IMR-90 (cell line): ENCODE results near the gene CD81. TPM values are rescaled to one million over a fixed set of nuclear protein-coding genes. Genes with fewer than 3 reads are reported as not detected.

Source experiments
- ATAC-seq: fragments of 200-7000 bp; cut with Tn5 transposase; 2 replicates; pipeline ENCODE4 v1.9.1; 2020; ENCODE audit warnings: low read depth, mild to moderate bottlenecking, moderate library complexity
- BruUV-seq: library from RNA; stranded (reverse); fragments of 400-500 nt; replicated peaks from 2 replicates; lab custom pipeline; 2021; lab: Mats Ljungman, UMichigan
- CTCF ChIA-PET: fragments of 300-600 bp; formaldehyde crosslinking; extraction: SDS; loops from one replicate; lab custom pipeline; 2021; ENCODE audit warnings: antibody characterized with exemption; lab: Yijun Ruan, JAX
- POLR2A ChIA-PET: fragments of 300-600 bp; sonication (Branson Sonifier 250); formaldehyde crosslinking; loops from one replicate; lab custom pipeline; 2022; ENCODE audit warnings: antibody characterized with exemption; ENCODE audit not compliant: unreplicated experiment; lab: Charles Lee
- DNase-seq: peaks from one replicate; pipeline ENCODE4 v3.0.0; 2013
- H2AFZ ChIP-seq: replicated peaks from 2 replicates; pipeline ENCODE3; 2013; ENCODE audit warnings: low read length, mild to moderate bottlenecking; ENCODE audit not compliant: poor library complexity
- H2AK5ac ChIP-seq: 2 replicates; pipeline ENCODE4 v1.6.1; 2013; ENCODE audit warnings: low read depth, low read length, inconsistent platforms
- H2AK9ac ChIP-seq: replicated peaks from 2 replicates; pipeline ENCODE3; 2013; ENCODE audit warnings: mild to moderate bottlenecking, low read depth, low read length, moderate library complexity; ENCODE audit not compliant: poor library complexity
- H2BK120ac ChIP-seq: 2 replicates; pipeline ENCODE4 v1.6.1; 2013; ENCODE audit warnings: low read depth, low read length, inconsistent platforms
- H2BK15ac ChIP-seq: 3 replicates; pipeline ENCODE4 v1.6.1; 2013; ENCODE audit warnings: low read depth, low read length, inconsistent platforms
- H2BK20ac ChIP-seq: 2 replicates; pipeline ENCODE4 v1.6.1; 2013; ENCODE audit warnings: low read depth, mild to moderate bottlenecking, inconsistent platforms, low read length, moderate library complexity
- H2BK5ac ChIP-seq: 2 replicates; pipeline ENCODE4 v1.6.1; 2013; ENCODE audit warnings: mild to moderate bottlenecking, low read depth, low read length, inconsistent platforms; ENCODE audit not compliant: poor library complexity, severe bottlenecking
- H3K14ac ChIP-seq: replicated peaks from 2 replicates; pipeline ENCODE4 v1.6.1; 2013; ENCODE audit warnings: low read depth, low read length, inconsistent platforms
- H3K18ac ChIP-seq: 2 replicates; pipeline ENCODE4 v1.6.1; 2013; ENCODE audit warnings: low read depth, low read length, control low read depth
- H3K23ac ChIP-seq: 2 replicates; pipeline ENCODE4 v1.6.1; 2013; ENCODE audit warnings: low read depth, low read length, inconsistent platforms
- H3K27ac ChIP-seq: 2 replicates; pipeline ENCODE4 v1.5.1; 2013; ENCODE audit warnings: mild to moderate bottlenecking, control low read depth, low read length; ENCODE audit not compliant: insufficient read depth
- H3K27me3 ChIP-seq: 2 replicates; pipeline ENCODE4 v1.6.1; 2013; ENCODE audit warnings: low read length; ENCODE audit not compliant: control insufficient read depth, insufficient read depth
- H3K36me3 ChIP-seq: 2 replicates; pipeline ENCODE4 v1.6.1; 2013; ENCODE audit warnings: low read length, mixed read lengths; ENCODE audit not compliant: control insufficient read depth, insufficient read depth
- H3K4ac ChIP-seq: 2 replicates; pipeline ENCODE4 v1.6.1; 2013; ENCODE audit warnings: low read depth, low read length, inconsistent platforms
- H3K4me1 ChIP-seq: 2 replicates; pipeline ENCODE4 v1.6.1; 2013; ENCODE audit warnings: low read length, mixed read lengths; ENCODE audit not compliant: control insufficient read depth, insufficient read depth
- H3K4me2 ChIP-seq: 2 replicates; pipeline ENCODE4 v1.6.1; 2013; ENCODE audit warnings: low read depth, mild to moderate bottlenecking, control low read depth, low read length, moderate library complexity
- H3K4me3 ChIP-seq: 2 replicates; pipeline ENCODE4 v1.5.1; 2013; ENCODE audit warnings: low read depth, mild to moderate bottlenecking, control low read depth, low read length, moderate library complexity; ENCODE audit not compliant: insufficient read depth
- H3K56ac ChIP-seq: 2 replicates; pipeline ENCODE4 v1.6.1; 2013; ENCODE audit warnings: low read length, inconsistent platforms; ENCODE audit not compliant: insufficient read depth; ENCODE audit errors: extremely low read depth
- H3K79me1 ChIP-seq, 2 experiments: 2 replicates each; pipeline ENCODE4 v1.6.1; 2013; ENCODE audit warnings: low read length in 2 of 2, inconsistent platforms in 1 of 2, low read depth in 1 of 2
- H3K9ac ChIP-seq: 2 replicates; pipeline ENCODE4 v1.6.1; 2013; ENCODE audit warnings: low read depth, low read length, control low read depth
- H3K9me1 ChIP-seq: 2 replicates; pipeline ENCODE4 v1.6.1; 2013; ENCODE audit warnings: low read length, inconsistent platforms; ENCODE audit not compliant: insufficient read depth
- H3K9me3 ChIP-seq: 2 replicates; pipeline ENCODE4 v1.6.1; 2013; ENCODE audit warnings: low read length; ENCODE audit not compliant: control insufficient read depth, insufficient read depth
- H4K20me1 ChIP-seq: 2 replicates; pipeline ENCODE4 v1.6.1; 2013; ENCODE audit warnings: low read length, inconsistent platforms; ENCODE audit not compliant: insufficient read depth
- H4K5ac ChIP-seq: 2 replicates; pipeline ENCODE4 v1.6.1; 2013; ENCODE audit warnings: mild to moderate bottlenecking, low read depth, low read length, control low read depth
- H4K8ac ChIP-seq, 2 experiments: 2 replicates each; pipeline ENCODE4 v1.6.1; 2013; ENCODE audit warnings: low read depth in 2 of 2, low read length in 2 of 2, control low read depth in 1 of 2, inconsistent platforms in 1 of 2
- H4K91ac ChIP-seq: 2 replicates; pipeline ENCODE4 v1.6.1; 2013; ENCODE audit warnings: low read depth, low read length, inconsistent platforms; ENCODE audit not compliant: insufficient read depth
- CEBPB ChIP-seq: IDR thresholded peaks from 2 replicates; pipeline ENCODE4 v1.6.1; 2012; ENCODE audit warnings: low read depth, low read length, improper control_type of control experiment
- MAFK ChIP-seq: IDR thresholded peaks from 2 replicates; pipeline ENCODE4 v1.6.1; 2012; ENCODE audit warnings: low read depth, low read length, improper control_type of control experiment
- MXI1 ChIP-seq: IDR thresholded peaks from 2 replicates; pipeline ENCODE4 v1.6.1; 2012; ENCODE audit warnings: low read depth, mild to moderate bottlenecking, low read length, moderate library complexity, borderline replicate concordance
- NFE2L2 ChIP-seq: fragments of 150-350 bp; IDR thresholded peaks from 2 replicates; pipeline ENCODE4 v1.6.1; 2016; ENCODE audit warnings: low read depth, mild to moderate bottlenecking, low read length
- SMC3 ChIP-seq: fragments of 150-350 bp; IDR thresholded peaks from 2 replicates; pipeline ENCODE4 v1.6.1; 2016; ENCODE audit warnings: low read depth, mild to moderate bottlenecking, antibody characterized with exemption, low read length, moderate library complexity
- WGBS, 2 experiments: methylation state at CpG; one replicate each; pipeline versions ENCODE4 v1.1.5 to v1.1.7; 2013; ENCODE audit warnings: missing lambda C conversion rate in 2 of 2; ENCODE audit not compliant: insufficient read length in 1 of 2; ENCODE audit errors: extremely low coverage in 2 of 2; 5-methylcytosine and 5-hydroxymethylcytosine counted together
- dilution Hi-C: fragments of 300-500 bp; cut with HindIII; formaldehyde crosslinking; loops from one replicate; pipeline ENCODE4 v1.14.3; 2018; ENCODE audit warnings: low sequenced_read_pairs; ENCODE audit not compliant: unreplicated experiment
- in situ Hi-C: fragments of 300-500 bp; cut with MboI; formaldehyde crosslinking; loops from 3 replicates; pipeline ENCODE4 v1.14.3; 2019; ENCODE audit warnings: low sequenced_read_pairs, inconsistent platforms, mixed read lengths
- intact Hi-C: fragments of 100-400 bp; cut with micrococcal nuclease; formaldehyde crosslinking; loops from 2 replicates; pipeline ENCODE4 v1.10.0; 2022
- polyA plus RNA-seq, 3 experiments: library from polyadenylated mRNA; depleted of rRNA; stranded (reverse); fragments of >200 nt; gene quantifications; 2 replicates each; pipeline ENCODE4 v1.2.3, GENCODE V29; 2012; ENCODE audit warnings: low replicate concordance in 1 of 3
- total RNA-seq: library from RNA; depleted of rRNA; stranded (reverse); fragments of >200 nt; gene quantifications from 2 replicates; pipeline ENCODE4 v1.2.3, GENCODE V29; 2012
- TF ChIP-seq, protein P1 (sequence below): conservative IDR thresholded peaks from 2 replicates; pipeline ENCODE4 v1.5.1; 2012; ENCODE audit warnings: mild to moderate bottlenecking, low read depth, low read length, improper control_type of control experiment
- TF ChIP-seq, protein P2 (sequence below): fragments of 150-350 bp; IDR thresholded peaks from 2 replicates; pipeline ENCODE4 v1.6.1; 2017; ENCODE audit warnings: mild to moderate bottlenecking, antibody characterized with exemption, low read length, low read depth

The CD81 gene
- total and polyA plus RNA-seq, 2 of the 4 experiments (the other 2 are of a cell fraction): 159 to 689 TPM

DNA sequence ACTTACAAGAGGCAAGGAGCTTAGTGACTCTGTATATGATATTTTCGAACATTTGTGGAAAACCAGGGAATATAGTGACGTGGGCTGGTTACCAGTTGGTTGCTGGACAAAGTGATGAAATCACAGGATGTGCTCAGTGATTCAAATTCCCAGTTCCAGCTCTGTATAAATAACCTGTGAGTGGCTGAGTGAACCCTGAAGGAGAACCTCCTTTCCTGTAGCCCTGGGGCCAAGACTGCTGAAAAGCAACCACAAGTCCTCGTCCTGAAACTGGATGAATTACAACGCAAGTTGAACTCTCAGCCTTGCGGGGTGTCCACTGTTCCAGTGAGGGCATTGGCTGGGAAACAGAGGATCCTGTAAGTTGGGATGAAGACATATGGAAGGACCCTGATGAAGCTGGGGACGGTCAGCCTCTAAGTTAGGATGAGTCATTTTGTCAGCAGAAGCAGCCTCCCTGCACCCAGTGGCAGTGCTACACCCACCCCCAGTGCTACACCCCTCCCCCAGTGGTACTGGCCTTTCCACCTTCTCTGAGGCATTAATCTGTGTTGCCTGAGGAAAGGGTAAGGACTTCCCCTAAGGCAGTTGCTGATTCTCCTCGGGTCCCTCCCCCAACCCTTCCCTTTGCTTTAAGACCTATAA, 22.0 kb upstream of the CD81 start:
- peak overlapping the region; percentile 20 to 78; a peak in 3 of 4 replicates for H4K8ac ChIP-seq
- intact Hi-C loops: no loop called here
- CTCF ChIA-PET: no interaction called here

More for the DNA sequence above, 22.0 kb upstream of the CD81 start:
- dilution Hi-C loops (no loop called here), in situ Hi-C loops (no loop called here)
- Histone ChIP-seq H3K4me3 (no peak overlapping the region), H3K27me3 (no peaks in the 10 kb centered on the region; the same call in 1 of the 2 replicates), H2AK5ac (no peak overlapping the region; the same call in 1 of the 2 replicates), H2BK15ac (no peak overlapping the region), H4K20me1 (no peaks in the 10 kb centered on the region), H3K4me2 (peak overlapping the region; percentile 13; the same call in 1 of the 2 replicates), H2BK120ac (peak overlapping the region; percentile 79), H3K27ac (peak overlapping the region; percentile 26), H2AFZ (peak overlapping the region; percentile 82), H3K9ac (no peak overlapping the region), H3K9me3 (0 out of 2 replicates have a peak, but pooled peaks cover 3% of the 10 kb centered on the region), H2BK20ac (peak overlapping the region; percentile 61; the same call in 1 of the 2 replicates), H3K79me1 (no peaks in the 10 kb centered on the region), H3K4me1 (peaks cover 7% of the 10 kb centered on the region), H2AK9ac (no peak overlapping the region), H2BK5ac (peak overlapping the region; percentile 89), H3K36me3 (no peaks in the 10 kb centered on the region), H4K5ac (no peak overlapping the region), H3K14ac (peak overlapping the region; percentile 32; the same call in 1 of the 2 replicates), H4K91ac (peak overlapping the region; percentile 62; the same call in 1 of the 2 replicates), H3K4ac (no peak overlapping the region), H3K9me1 (0 out of 2 replicates have a peak, but pooled peaks cover 7% of the 10 kb centered on the region), H3K56ac (no peak overlapping the region), H3K23ac (no peak overlapping the region), H3K18ac (peak overlapping the region; percentile 2; the same call in 1 of the 2 replicates)
- DNase-seq: peak; percentile 80
- BruUV-seq: no TSS peak
- ATAC-seq: peak; percentile 91
- 55% methylated on average over 2 of the region's 7 CpGs; no CpG with 5 or more reads in 1 of the 2 experiments for WGBS, 2 experiments
- POLR2A ChIA-PET: no interaction called here
- TF ChIP-seq MXI1 (no peak), NFE2L2 (no peak), CEBPB (peak; percentile 78), SMC3 (no peak), MAFK (no peak)
- TF ChIP-seq, protein P1, sequence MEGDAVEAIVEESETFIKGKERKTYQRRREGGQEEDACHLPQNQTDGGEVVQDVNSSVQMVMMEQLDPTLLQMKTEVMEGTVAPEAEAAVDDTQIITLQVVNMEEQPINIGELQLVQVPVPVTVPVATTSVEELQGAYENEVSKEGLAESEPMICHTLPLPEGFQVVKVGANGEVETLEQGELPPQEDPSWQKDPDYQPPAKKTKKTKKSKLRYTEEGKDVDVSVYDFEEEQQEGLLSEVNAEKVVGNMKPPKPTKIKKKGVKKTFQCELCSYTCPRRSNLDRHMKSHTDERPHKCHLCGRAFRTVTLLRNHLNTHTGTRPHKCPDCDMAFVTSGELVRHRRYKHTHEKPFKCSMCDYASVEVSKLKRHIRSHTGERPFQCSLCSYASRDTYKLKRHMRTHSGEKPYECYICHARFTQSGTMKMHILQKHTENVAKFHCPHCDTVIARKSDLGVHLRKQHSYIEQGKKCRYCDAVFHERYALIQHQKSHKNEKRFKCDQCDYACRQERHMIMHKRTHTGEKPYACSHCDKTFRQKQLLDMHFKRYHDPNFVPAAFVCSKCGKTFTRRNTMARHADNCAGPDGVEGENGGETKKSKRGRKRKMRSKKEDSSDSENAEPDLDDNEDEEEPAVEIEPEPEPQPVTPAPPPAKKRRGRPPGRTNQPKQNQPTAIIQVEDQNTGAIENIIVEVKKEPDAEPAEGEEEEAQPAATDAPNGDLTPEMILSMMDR: no peak
- TF ChIP-seq, protein P2, sequence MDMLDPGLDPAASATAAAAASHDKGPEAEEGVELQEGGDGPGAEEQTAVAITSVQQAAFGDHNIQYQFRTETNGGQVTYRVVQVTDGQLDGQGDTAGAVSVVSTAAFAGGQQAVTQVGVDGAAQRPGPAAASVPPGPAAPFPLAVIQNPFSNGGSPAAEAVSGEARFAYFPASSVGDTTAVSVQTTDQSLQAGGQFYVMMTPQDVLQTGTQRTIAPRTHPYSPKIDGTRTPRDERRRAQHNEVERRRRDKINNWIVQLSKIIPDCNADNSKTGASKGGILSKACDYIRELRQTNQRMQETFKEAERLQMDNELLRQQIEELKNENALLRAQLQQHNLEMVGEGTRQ: no peak
